NCI-H446 treated with DMSO at 0.1 percent for 48 hours (cell line): ENCODE results near the gene MUC21.
"Not testable (repeated sequence)": the region's sequence is repeated elsewhere in the genome, so short reads cannot be mapped to it uniquely, and the experiment has no call there.

Source experiments
- DNase-seq: peaks from one replicate; lab custom pipeline; 2025; lab: John Stamatoyannopoulos, UW

MUC21 gene

DNA sequence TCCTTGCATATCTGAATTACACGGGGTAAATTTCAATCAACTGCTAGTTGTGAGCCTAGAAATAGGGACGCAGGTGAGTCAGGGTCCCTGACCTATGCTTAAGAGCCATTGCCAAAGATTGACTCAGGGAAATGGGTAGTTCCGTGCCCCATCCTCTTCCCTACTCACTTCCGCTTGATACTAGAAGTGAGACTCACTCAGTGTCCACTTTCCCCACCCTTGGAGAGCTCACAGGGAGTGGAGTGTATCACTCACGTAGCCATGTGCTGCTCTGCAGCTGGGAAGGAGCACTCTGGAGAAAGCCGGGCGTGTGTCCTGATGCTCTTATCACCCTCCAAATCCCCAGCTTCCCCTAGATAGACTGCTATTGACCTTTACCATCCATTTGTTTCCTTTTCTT is 26.2 kb downstream of the MUC21 start:
- DNase-seq, result no peak

DNA sequence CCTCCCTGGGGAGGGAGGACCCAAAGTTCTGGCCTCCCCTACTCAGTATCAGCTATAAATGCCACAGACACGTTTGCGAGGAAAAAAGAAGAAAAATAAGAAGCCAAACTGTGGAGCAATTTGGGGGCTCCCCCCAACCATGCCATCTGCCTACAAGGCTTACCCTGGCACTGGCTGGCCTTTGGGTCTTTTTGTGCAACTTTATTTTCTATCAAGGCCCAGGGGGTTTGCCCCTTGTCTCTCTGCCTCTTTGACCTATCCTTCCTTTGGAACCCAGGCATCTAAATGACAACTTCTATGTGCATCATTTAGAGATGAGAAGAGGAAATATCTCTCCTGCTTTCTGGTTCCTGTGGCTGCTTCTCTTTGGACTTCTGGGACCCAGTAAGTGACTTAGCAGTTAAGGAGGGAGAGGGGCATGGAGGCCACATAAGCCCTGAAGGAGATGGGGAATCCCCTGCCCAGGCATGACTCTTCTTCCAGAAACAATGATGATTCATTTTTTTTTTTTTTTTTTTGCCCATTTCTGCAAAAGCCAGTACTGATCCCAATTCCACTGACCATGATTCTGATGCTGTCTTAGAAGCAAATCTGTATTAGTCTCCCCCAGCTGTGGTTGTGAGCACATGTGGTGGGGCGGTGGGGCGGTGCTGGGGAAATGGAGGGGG is 27.0 kb downstream of the MUC21 start, which contains the start of gene MUC22:
TSS of gene MUC22 (plus strand) at position 82 of the 668 bp plus-strand sequence. CDS start at position 315, 233 bp downstream.
- DNase-seq, result no peak

- DNase-seq, result no peak
Measured at GRCh38 chr6:31011153-31011552, 27.6 kb downstream of the MUC21 start.

DNA sequence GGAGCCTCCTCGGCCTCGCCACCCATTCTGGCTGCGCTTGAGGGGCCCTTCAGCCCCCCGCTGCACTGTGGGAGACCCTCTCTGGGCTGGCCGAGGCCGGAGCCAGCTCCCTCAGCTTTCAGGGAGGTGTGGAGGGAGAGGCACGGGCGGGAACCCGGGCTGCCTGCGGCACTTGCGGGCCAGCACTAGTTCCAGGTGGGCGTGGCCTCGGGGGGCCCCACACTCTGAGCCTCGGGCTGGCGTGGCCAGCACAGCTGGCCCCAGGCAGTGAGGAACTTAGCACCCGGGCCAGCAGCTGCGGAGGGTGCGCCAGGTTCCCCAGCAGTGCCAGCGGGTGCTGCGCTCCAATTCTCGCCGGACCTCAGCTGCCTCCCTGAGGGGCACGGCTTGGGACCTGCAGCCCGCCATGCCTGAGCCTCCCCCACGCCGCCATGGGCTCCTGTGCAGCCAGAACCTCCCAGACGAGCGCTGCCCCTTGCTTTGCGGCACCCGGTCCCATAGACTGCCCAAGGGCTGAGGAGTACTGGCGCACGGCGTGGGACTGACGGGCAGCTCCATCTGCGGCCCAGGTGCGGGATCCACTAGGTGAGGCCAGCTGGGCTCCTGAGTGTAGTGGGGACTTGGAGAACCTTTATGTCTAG is 33.3 kb downstream of the MUC21 start:
- no peak for DNase-seq

- DNase-seq, result not testable (repeated sequence)
Measured at GRCh38 chr6:31017436-31017835, 33.9 kb downstream of the MUC21 start.

- no peak for DNase-seq
Measured at GRCh38 chr6:31020057-31020456, 36.5 kb downstream of the MUC21 start.

DNA sequence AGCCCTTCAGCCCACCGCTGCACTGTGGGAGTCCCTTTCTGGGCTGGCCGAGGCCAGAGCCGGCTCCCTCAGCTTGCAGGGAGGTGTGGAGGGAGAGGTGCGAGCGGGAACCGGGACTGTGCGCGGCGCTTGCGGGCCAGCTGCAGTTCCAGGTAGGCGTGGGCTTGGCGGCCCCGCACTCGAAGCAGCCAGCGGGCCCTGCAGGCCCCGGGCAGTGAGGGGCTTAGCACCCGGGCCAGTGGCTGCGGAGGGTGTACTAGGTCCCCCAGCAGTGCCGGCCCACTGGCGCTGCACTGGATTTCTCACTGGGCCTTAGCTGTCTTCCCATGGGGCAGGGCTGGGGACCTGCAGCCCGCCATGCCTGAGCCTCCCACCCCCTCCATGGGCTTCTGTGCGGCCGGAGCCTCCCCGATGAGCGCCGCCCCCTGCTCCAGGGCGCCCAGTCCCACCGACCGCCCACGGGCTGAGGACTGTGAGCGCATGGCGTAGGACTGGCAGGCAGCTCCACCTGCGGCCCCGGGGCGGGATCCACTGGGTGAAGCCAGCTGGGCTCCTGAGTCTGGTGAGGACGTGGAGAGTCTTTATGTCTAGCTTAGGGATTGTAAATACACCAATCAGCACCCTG is 37.2 kb downstream of the MUC21 start:
- DNase-seq, result not testable (repeated sequence)

GRCh38 chr6:31021705-31022531 is 38.4 kb downstream of the MUC21 start:
- not testable (repeated sequence) for DNase-seq

DNA sequence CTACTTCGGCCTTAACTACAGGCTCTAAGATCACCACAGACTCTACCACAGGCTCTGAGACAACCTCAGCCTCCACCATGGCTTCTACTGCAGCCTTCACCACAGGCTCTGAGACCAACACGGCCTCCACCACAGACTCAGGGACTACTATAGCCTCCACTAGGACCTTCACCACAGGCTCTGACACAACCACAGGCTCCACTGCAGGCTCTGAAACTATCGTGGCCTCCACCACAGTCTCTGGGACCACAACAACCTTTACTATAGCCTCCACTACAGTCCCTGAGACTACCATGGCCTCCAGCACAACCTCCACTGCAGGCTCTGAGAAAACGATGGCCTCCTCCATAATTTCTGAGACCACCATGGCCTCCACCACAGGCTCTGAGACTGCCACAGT is 42.1 kb downstream of the MUC21 start:
- DNase-seq, result no peak

DNA sequence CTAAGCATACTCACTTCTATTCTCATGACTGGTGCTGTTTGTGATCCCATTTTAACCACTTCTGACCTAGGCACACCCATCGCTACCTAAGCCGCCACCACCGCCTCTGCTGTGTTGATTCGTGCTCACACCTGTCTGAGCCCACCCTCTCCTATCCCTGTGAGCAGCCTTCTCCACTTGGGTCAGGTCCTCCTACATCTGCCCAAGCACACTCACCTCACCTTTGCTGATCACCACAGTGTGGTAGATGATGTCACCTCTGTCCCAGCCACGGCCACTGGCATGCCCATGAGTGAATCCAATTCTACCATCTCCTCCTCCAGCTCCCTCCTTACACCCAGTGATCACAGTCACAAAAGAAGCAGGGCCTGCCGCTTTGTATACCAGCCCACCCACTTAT is 47.6 kb downstream of the MUC21 start:
- no peak for DNase-seq

DNA sequence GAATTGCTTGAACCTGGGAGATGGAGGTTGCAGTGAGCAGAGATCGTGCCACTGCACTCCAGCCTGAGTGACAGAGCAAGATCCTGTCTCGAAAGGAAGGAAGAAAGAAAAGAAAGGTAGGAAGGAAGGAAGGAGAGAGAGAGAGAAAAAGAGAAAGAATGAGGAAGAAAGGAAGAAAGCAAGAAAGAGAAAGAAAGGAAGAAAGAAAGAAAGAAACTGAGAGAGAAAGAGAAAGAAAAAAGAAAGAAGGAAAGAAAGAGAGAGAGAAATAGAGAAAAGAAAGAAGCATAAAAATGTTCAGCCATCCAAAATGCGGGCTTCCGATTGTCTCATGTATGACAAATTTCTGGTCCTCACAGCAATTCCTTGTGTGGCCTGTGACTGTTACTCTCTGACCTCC is 49.6 kb downstream of the MUC21 start:
- no peak for DNase-seq

DNA sequence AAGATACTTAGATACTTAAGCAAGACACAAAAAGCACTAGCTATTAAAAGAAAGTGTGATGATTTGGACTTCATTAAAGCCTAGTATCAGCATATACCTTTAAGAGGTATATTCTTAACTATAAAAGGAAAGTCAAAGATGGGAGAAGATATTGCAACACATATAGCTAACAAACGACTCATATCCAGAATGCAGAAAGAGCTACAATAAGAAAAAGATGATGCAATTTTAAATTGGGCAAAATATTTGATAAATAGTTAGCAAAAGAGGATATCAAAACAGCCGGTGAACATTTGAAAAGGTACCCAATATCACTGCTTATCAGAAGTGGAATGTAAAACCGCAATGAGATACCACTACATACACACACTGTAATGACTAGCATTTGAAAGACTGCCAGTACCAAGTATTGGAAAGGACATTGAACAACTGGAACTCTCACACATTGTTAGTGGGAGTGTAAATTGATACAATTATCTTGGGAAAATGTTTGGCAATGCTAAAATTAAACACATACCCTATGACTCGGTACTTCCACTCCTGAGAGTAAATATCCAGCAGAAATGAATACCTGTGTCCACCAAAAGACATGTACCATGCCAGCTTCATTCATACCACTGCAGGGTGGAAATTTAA is 52.5 kb downstream of the MUC21 start:
- DNase-seq, result no peak

GRCh38 chr6:31037169-31037568 is 53.7 kb downstream of the MUC21 start:
- no peak for DNase-seq

DNA sequence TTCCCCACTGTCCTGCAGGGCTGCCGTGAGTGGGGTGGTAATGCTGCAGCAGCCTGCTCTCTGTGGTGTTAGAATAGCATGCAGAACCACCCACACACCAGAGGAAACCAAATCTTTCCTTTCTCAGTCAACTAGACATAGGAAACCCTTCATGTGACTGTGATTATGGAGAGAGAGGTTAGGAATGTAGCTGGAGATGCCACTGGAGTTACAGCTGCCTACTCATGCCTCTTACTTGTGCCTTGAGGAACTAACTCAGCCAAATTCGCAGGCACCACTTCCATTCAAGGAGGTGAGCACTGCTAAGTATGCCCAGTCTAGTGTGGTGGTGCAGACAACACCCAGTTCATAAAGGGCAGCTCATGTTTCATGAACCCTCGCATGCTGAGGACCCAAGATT is 54.2 kb downstream of the MUC21 start:
- DNase-seq, result no peak

DNA sequence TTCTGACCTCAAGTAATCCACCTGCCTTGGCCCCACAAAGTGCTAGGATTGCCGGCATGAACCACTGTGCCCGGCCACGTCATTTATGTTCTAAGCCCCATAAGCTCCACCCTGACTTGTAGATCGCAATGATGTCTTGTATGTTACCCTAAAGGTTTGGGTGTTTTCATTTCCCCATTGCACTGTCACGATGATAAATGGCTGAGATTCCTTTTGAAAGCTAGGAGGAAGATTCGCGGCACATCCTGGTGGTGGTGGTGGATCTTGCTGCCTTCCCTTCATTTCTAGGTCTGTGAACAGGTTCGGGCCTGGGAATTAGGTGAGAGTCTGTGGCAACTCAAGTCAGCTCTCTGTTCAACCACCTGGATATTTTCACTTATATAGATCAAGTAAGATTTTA is 55.0 kb downstream of the MUC21 start:
- no peak for DNase-seq
